OCI-LY7 (cell line): Measurements from ENCODE around the gene GNAO1. TPM values are rescaled to one million over a fixed set of nuclear protein-coding genes. Genes with fewer than 3 reads are reported as not detected.

Experiments
- BruUV-seq: library from RNA; stranded (reverse); fragments of 400-500 nt; replicated peaks from 2 replicates; lab custom pipeline; 2021; lab: Mats Ljungman, UMichigan
- CTCF ChIA-PET: fragments of 300-600 bp; sonication (Branson Sonifier 250); formaldehyde crosslinking; loops from one replicate; lab custom pipeline; 2022; ENCODE audit warnings: antibody characterized with exemption; ENCODE audit not compliant: unreplicated experiment; lab: Charles Lee
- POLR2A ChIA-PET: fragments of 300-600 bp; sonication (Branson Sonifier 250); formaldehyde crosslinking; loops from one replicate; lab custom pipeline; 2022; ENCODE audit warnings: antibody characterized with exemption; lab: Charles Lee
- DNase-seq: peaks from one replicate; pipeline ENCODE4 v3.0.0-alpha.2; 2015; ENCODE audit warnings: low spot score
- H2AFZ ChIP-seq: fragments of 200-600 bp; sonication (generic), shearing (Covaris generic); 2 replicates; pipeline ENCODE4 v1.6.1; 2014; ENCODE audit warnings: mild to moderate bottlenecking, antibody characterized with exemption, low read length, moderate library complexity
- H3K27ac ChIP-seq: fragments of 200-600 bp; sonication (generic); 2 replicates; pipeline ENCODE4 v1.5.1; 2014; ENCODE audit warnings: mixed run types, low read depth, mild to moderate bottlenecking, moderate library complexity, low read length, inconsistent platforms; ENCODE audit not compliant: poor library complexity, severe bottlenecking
- H3K36me3 ChIP-seq: fragments of 200-600 bp; sonication (generic); 2 replicates; pipeline ENCODE4 v1.6.1; 2014; ENCODE audit warnings: mild to moderate bottlenecking, antibody characterized with exemption, low read length, moderate library complexity, mixed read lengths; ENCODE audit not compliant: insufficient read depth
- H3K4me1 ChIP-seq: fragments of 200-600 bp; sonication (generic); 2 replicates; pipeline ENCODE4 v1.5.1; 2014; ENCODE audit warnings: mild to moderate bottlenecking, low read length; ENCODE audit not compliant: insufficient read depth, poor library complexity, severe bottlenecking
- H3K4me2 ChIP-seq: fragments of 200-600 bp; sonication (generic); 2 replicates; pipeline ENCODE4 v1.6.1; 2014; ENCODE audit warnings: mild to moderate bottlenecking, low read length
- H3K4me3 ChIP-seq: fragments of 200-600 bp; sonication (generic); 2 replicates; pipeline ENCODE4 v1.5.1; 2014; ENCODE audit warnings: mild to moderate bottlenecking, low read depth, low read length; ENCODE audit not compliant: poor library complexity, severe bottlenecking
- H3K79me2 ChIP-seq: fragments of 200-600 bp; sonication (generic); 2 replicates; pipeline ENCODE4 v1.6.1; 2016; ENCODE audit warnings: low read depth, mild to moderate bottlenecking, low read length, moderate library complexity, mixed read lengths; ENCODE audit not compliant: insufficient read depth
- H3K9me2 ChIP-seq: fragments of 200-600 bp; sonication (generic); 2 replicates; pipeline ENCODE4 v1.6.1; 2016; ENCODE audit warnings: mild to moderate bottlenecking, low read length, mixed read lengths; ENCODE audit not compliant: insufficient read depth
- H3K9me3 ChIP-seq: fragments of 200-600 bp; sonication (generic); 2 replicates; pipeline ENCODE4 v1.6.1; 2014; ENCODE audit warnings: mild to moderate bottlenecking, mixed run types, low read length, mixed read lengths
- H4K20me1 ChIP-seq: fragments of 200-600 bp; sonication (generic); 2 replicates; pipeline ENCODE4 v1.6.1; 2014; ENCODE audit warnings: mild to moderate bottlenecking, antibody characterized with exemption, low read length, moderate library complexity, mixed read lengths; ENCODE audit not compliant: insufficient read depth
- CTCF ChIP-seq: fragments of 200-600 bp; sonication (generic); conservative IDR thresholded peaks from 2 replicates; pipeline ENCODE4 v1.5.1; 2014; ENCODE audit warnings: mild to moderate bottlenecking, antibody characterized with exemption, low read length, moderate library complexity, mixed read lengths
- EZH2phosphoT487 ChIP-seq: fragments of 200-600 bp; sonication (generic); IDR thresholded peaks from 2 replicates; pipeline ENCODE4 v1.6.1; 2018; ENCODE audit warnings: low read depth, borderline replicate concordance, mild to moderate bottlenecking, mixed run types, antibody characterized with exemption, low read length, moderate library complexity, mixed read lengths
- intact Hi-C: fragments of 100-400 bp; cut with micrococcal nuclease; formaldehyde crosslinking; loops from one replicate; pipeline ENCODE4 v1.10.0; 2022; ENCODE audit not compliant: unreplicated experiment
- total RNA-seq, 2 experiments: library from RNA; depleted of rRNA in 1 of 2; stranded (reverse); fragments of >200 nt in 1 of 2; shearing (Covaris generic) in 1 of 2; gene quantifications; 2 replicates each; pipeline ENCODE4 v1.2.3, GENCODE V29; 2014 to 2022

The GNAO1 gene
- total RNA-seq, 2 experiments from 2014 or later = not detected

GRCh38 chr16:56343661-56344517, 152.6 kb downstream of the GNAO1 start:
- H3K79me2 ChIP-seq = no peaks in the 10 kb centered on the region
- H3K36me3 ChIP-seq = no peaks in the 10 kb centered on the region
- intact Hi-C loops = no loop called here
- no peak for TF ChIP-seq EZH2phosphoT487
- no peak for TF ChIP-seq CTCF
- ChIA-PET POLR2A (interaction anchor here (0.7 kb wide), 1 partner anchor 352 kb away, joined by 4 read pairs; no protein-coding TSS in a partner anchor), CTCF (no interaction called here)
- no peak overlapping the region for H3K4me3 ChIP-seq
- H3K9me3 ChIP-seq = no peaks in the 10 kb centered on the region
- no peaks in the 10 kb centered on the region for H3K9me2 ChIP-seq
- no TSS peak for BruUV-seq
- H2AFZ ChIP-seq = no peak overlapping the region
- no peaks in the 10 kb centered on the region for H3K4me1 ChIP-seq
- no peak overlapping the region for H3K4me2 ChIP-seq
- no peaks in the 10 kb centered on the region for H4K20me1 ChIP-seq
- DNase-seq = no peak
- no peak overlapping the region for H3K27ac ChIP-seq

- no TSS peak for BruUV-seq
- Histone ChIP-seq H3K36me3 (no peaks in the 10 kb centered on the region), H3K4me1 (no peaks in the 10 kb centered on the region), H3K9me2 (no peaks in the 10 kb centered on the region), H3K4me3 (no peak overlapping the region), H3K4me2 (no peak overlapping the region), H3K9me3 (no peaks in the 10 kb centered on the region), H3K27ac (no peak overlapping the region), H4K20me1 (no peaks in the 10 kb centered on the region), H3K79me2 (no peaks in the 10 kb centered on the region), H2AFZ (no peak overlapping the region)
- no peak for DNase-seq
- CTCF ChIA-PET = no interaction called here
- POLR2A ChIA-PET = no interaction called here
- intact Hi-C loops = no loop called here
- no peak for TF ChIP-seq EZH2phosphoT487
- TF ChIP-seq CTCF = no peak
Observed at GRCh38 chr16:56344518-56345405, 153.5 kb downstream of the GNAO1 start.
